H9 (cell line): ENCODE measurements around the gene DENND1A. TPM values are rescaled to one million over a fixed set of nuclear protein-coding genes. Genes with fewer than 3 reads are reported as not detected.

Source experiments
- DNase-seq: peaks from one replicate; pipeline ENCODE4 v3.0.0-alpha.2; 2017
- H2AFZ ChIP-seq: one replicate; pipeline ENCODE4 v1.6.1; 2013; ENCODE audit warnings: mild to moderate bottlenecking, low read length, control low read depth, moderate library complexity
- H2AK5ac ChIP-seq: 2 replicates; pipeline ENCODE4 v1.6.1; 2013; ENCODE audit warnings: low read length, control low read depth, mixed read lengths; ENCODE audit not compliant: insufficient read length
- H2BK120ac ChIP-seq: one replicate; pipeline ENCODE4 v1.6.1; 2013; ENCODE audit warnings: low read depth, mild to moderate bottlenecking, low read length, control low read depth, inconsistent platforms; ENCODE audit not compliant: poor library complexity, severe bottlenecking
- H2BK12ac ChIP-seq: 2 replicates; pipeline ENCODE4 v1.6.1; 2013; ENCODE audit warnings: low read length, control low read depth, mixed read lengths, low read depth; ENCODE audit not compliant: insufficient read length
- H2BK15ac ChIP-seq: 2 replicates; pipeline ENCODE4 v1.6.1; 2013; ENCODE audit warnings: low read depth, low read length, control low read depth
- H2BK20ac ChIP-seq: one replicate; pipeline ENCODE4 v1.6.1; 2013; ENCODE audit warnings: low read depth, mild to moderate bottlenecking, low read length, control low read depth, inconsistent platforms; ENCODE audit not compliant: poor library complexity, severe bottlenecking
- H2BK5ac ChIP-seq: 2 replicates; pipeline ENCODE4 v1.6.1; 2013; ENCODE audit warnings: low read length, control low read depth, mixed read lengths; ENCODE audit not compliant: insufficient read length
- H3K14ac ChIP-seq: 2 replicates; pipeline ENCODE4 v1.6.1; 2013; ENCODE audit warnings: low read length, control low read depth; ENCODE audit not compliant: insufficient read depth
- H3K18ac ChIP-seq: 2 replicates; pipeline ENCODE4 v1.6.1; 2013; ENCODE audit warnings: low read depth, mild to moderate bottlenecking, mixed read lengths, low read length, control low read depth; ENCODE audit not compliant: insufficient read length
- H3K23ac ChIP-seq: 2 replicates; pipeline ENCODE4 v1.6.1; 2013; ENCODE audit warnings: low read length, control low read depth, mixed read lengths, low read depth; ENCODE audit not compliant: insufficient read length
- H3K23me2 ChIP-seq: 2 replicates; pipeline ENCODE4 v1.6.1; 2013; ENCODE audit warnings: low read depth, mild to moderate bottlenecking, mixed read lengths, low read length, control low read depth; ENCODE audit not compliant: insufficient read length, poor library complexity, severe bottlenecking
- H3K27ac ChIP-seq: 2 replicates; pipeline ENCODE4 v1.5.1; 2013; ENCODE audit warnings: low read length, control low read depth, mixed read lengths, low read depth; ENCODE audit not compliant: insufficient read length
- H3K27me3 ChIP-seq: 2 replicates; pipeline ENCODE4 v1.6.1; 2013; ENCODE audit warnings: low read length, control low read depth, inconsistent platforms; ENCODE audit not compliant: insufficient read depth
- H3K4ac ChIP-seq: 2 replicates; pipeline ENCODE4 v1.6.1; 2013; ENCODE audit warnings: low read depth, mild to moderate bottlenecking, control low read depth, inconsistent platforms, low read length, moderate library complexity
- H3K4me1 ChIP-seq: 2 replicates; pipeline ENCODE4 v1.6.1; 2013; ENCODE audit warnings: low read length, control low read depth, inconsistent platforms; ENCODE audit not compliant: insufficient read depth
- H3K4me2 ChIP-seq: 2 replicates; pipeline ENCODE4 v1.6.1; 2013; ENCODE audit warnings: low read length, control low read depth, mixed read lengths; ENCODE audit not compliant: insufficient read length, insufficient read depth
- H3K56ac ChIP-seq: 2 replicates; pipeline ENCODE4 v1.6.1; 2013; ENCODE audit warnings: low read depth, mild to moderate bottlenecking, mixed read lengths, low read length, control low read depth; ENCODE audit not compliant: insufficient read length
- H3K79me1 ChIP-seq: 2 replicates; pipeline ENCODE4 v1.6.1; 2013; ENCODE audit warnings: low read depth, mild to moderate bottlenecking, moderate library complexity, low read length, control low read depth, inconsistent platforms; ENCODE audit not compliant: insufficient read depth, poor library complexity, severe bottlenecking
- H3K79me2 ChIP-seq: 2 replicates; pipeline ENCODE4 v1.6.1; 2013; ENCODE audit warnings: low read length, control low read depth, inconsistent platforms; ENCODE audit not compliant: insufficient read depth
- H3K9ac ChIP-seq: 2 replicates; pipeline ENCODE4 v1.6.1; 2013; ENCODE audit warnings: low read length, control low read depth, mixed read lengths; ENCODE audit not compliant: insufficient read length; ENCODE audit errors: extremely low read depth
- H3K9me3 ChIP-seq: one replicate; pipeline ENCODE4 v1.6.1; 2013; ENCODE audit warnings: low read depth, low read length, inconsistent platforms; ENCODE audit not compliant: control insufficient read depth
- H3T11ph ChIP-seq: one replicate; pipeline ENCODE4 v1.6.1; 2013; ENCODE audit warnings: mild to moderate bottlenecking, low read length, control low read depth, inconsistent platforms
- H4K20me1 ChIP-seq: one replicate; pipeline ENCODE4 v1.6.1; 2013; ENCODE audit not compliant: control insufficient read depth, insufficient read length, insufficient read depth
- H4K5ac ChIP-seq: 2 replicates; pipeline ENCODE4 v1.6.1; 2013; ENCODE audit warnings: low read depth, mild to moderate bottlenecking, mixed read lengths, low read length, control low read depth; ENCODE audit not compliant: insufficient read length
- H4K8ac ChIP-seq: replicated peaks from 2 replicates; pipeline ENCODE4 v1.6.1; 2013; ENCODE audit warnings: low read length, control low read depth, mixed read lengths, low read depth; ENCODE audit not compliant: insufficient read length
- H4K91ac ChIP-seq: 2 replicates; pipeline ENCODE4 v1.6.1; 2013; ENCODE audit warnings: low read depth, mild to moderate bottlenecking, moderate library complexity, mixed read lengths, low read length, control low read depth; ENCODE audit not compliant: insufficient read length
- H3K27ac Mint-ChIP-seq, 3 experiments: 2 replicates in 2 of 3; 3 replicates in 1 of 3; pipeline ENCODE4 v1.8.0; 2020 to 2021; ENCODE audit warnings: mixed read lengths in 3 of 3, mild to moderate bottlenecking in 1 of 3, moderate library complexity in 1 of 3
- H3K27me3 Mint-ChIP-seq: 2 replicates; pipeline ENCODE4 v1.8.0; 2021; ENCODE audit warnings: low read depth, mild to moderate bottlenecking, moderate library complexity, mixed read lengths
- H3K36me3 Mint-ChIP-seq, 3 experiments: 2 replicates in 2 of 3; 3 replicates in 1 of 3; pipeline ENCODE4 v1.8.0; 2020 to 2021; ENCODE audit warnings: low read depth in 3 of 3, mixed read lengths in 3 of 3; ENCODE audit not compliant: insufficient read depth in 1 of 3
- H3K4me1 Mint-ChIP-seq, 2 experiments: 2 replicates each; pipeline ENCODE4 v1.8.0; 2020; ENCODE audit warnings: mixed read lengths in 2 of 2
- H3K4me3 Mint-ChIP-seq, 2 experiments: 2 replicates in 1 of 2; 3 replicates in 1 of 2; pipeline ENCODE4 v1.8.0; 2020 to 2021; ENCODE audit warnings: mild to moderate bottlenecking in 2 of 2, mixed read lengths in 2 of 2, moderate library complexity in 1 of 2
- H3K9me3 Mint-ChIP-seq, 2 experiments: 2 replicates in 1 of 2; 3 replicates in 1 of 2; pipeline ENCODE4 v1.8.0; 2020; ENCODE audit warnings: mild to moderate bottlenecking in 2 of 2, mixed read lengths in 2 of 2, moderate library complexity in 1 of 2
- WGBS: extraction: QIAGEN DNeasy Blood & Tissue Kit; methylation state at CpG from one replicate; pipeline ENCODE4 v1.1.7; 2013; ENCODE audit warnings: missing lambda C conversion rate, low lambda C conversion rate, mixed read lengths; ENCODE audit not compliant: insufficient read length; ENCODE audit errors: extremely low coverage; 5-methylcytosine and 5-hydroxymethylcytosine counted together
- total RNA-seq: library from RNA; stranded (reverse); gene quantifications from 2 replicates; pipeline ENCODE4 v1.2.1, GENCODE V29; 2021
- TF ChIP-seq, protein P1 (sequence below): fragments of 200-600 bp; sonication (generic); conservative IDR thresholded peaks from 3 replicates; pipeline ENCODE4 v1.8.0; 2021; ENCODE audit warnings: antibody characterized with exemption, mild to moderate bottlenecking

The DENND1A gene
- total RNA-seq, 1 experiment from 2014 or later: 20.4 TPM

GRCh38 chr9:123481209-123481865 is 448.6 kb downstream of the DENND1A start:
- WGBS: no CpG with 5 or more reads among the region's 10 CpGs

More at GRCh38 chr9:123481209-123481865, 448.6 kb downstream of the DENND1A start:
- Histone ChIP-seq H3K56ac (no peak overlapping the region), H3K23ac (no peak overlapping the region), H3K4me1 (peaks cover 11% of the 10 kb centered on the region; the same call in 1 of the 2 replicates), H3K23me2 (no peaks in the 10 kb centered on the region), H3K27ac (no peak overlapping the region), H4K8ac (no peak overlapping the region), H3K4me2 (no peak overlapping the region), H3K18ac (no peak overlapping the region), H4K91ac (no peak overlapping the region), H3K9me3 (no peaks in the 10 kb centered on the region), H4K5ac (no peak overlapping the region), H3K14ac (no peak overlapping the region), H2BK20ac (no peak overlapping the region), H3K9ac (no peak overlapping the region), H3K79me1 (no peaks in the 10 kb centered on the region), H3K4ac (no peak overlapping the region), H3K79me2 (no peaks in the 10 kb centered on the region), H4K20me1 (no peaks in the 10 kb centered on the region), H2BK12ac (no peak overlapping the region), H2AK5ac (no peak overlapping the region), H2BK120ac (no peak overlapping the region), H2BK5ac (no peak overlapping the region), H2BK15ac (no peak overlapping the region), H3K27me3 (no peaks in the 10 kb centered on the region; the same call in 1 of the 2 replicates), H2AFZ (no peak overlapping the region), H3T11ph (no peak overlapping the region)
- TF ChIP-seq, protein P1, sequence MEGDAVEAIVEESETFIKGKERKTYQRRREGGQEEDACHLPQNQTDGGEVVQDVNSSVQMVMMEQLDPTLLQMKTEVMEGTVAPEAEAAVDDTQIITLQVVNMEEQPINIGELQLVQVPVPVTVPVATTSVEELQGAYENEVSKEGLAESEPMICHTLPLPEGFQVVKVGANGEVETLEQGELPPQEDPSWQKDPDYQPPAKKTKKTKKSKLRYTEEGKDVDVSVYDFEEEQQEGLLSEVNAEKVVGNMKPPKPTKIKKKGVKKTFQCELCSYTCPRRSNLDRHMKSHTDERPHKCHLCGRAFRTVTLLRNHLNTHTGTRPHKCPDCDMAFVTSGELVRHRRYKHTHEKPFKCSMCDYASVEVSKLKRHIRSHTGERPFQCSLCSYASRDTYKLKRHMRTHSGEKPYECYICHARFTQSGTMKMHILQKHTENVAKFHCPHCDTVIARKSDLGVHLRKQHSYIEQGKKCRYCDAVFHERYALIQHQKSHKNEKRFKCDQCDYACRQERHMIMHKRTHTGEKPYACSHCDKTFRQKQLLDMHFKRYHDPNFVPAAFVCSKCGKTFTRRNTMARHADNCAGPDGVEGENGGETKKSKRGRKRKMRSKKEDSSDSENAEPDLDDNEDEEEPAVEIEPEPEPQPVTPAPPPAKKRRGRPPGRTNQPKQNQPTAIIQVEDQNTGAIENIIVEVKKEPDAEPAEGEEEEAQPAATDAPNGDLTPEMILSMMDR: no peak
- no peak overlapping the region for H3K4me3 Mint-ChIP-seq
- no peaks in the 10 kb centered on the region; a peak in 1 of 7 replicates for H3K36me3 Mint-ChIP-seq
- H3K27ac Mint-ChIP-seq: peak overlapping the region in 1 of 3 experiments; percentile 12; a peak in 2 of 7 replicates
- no peaks in the 10 kb centered on the region for H3K9me3 Mint-ChIP-seq
- no peak for DNase-seq
- H3K27me3 Mint-ChIP-seq: peaks cover 15% of the 10 kb centered on the region
- peaks cover 48 to 52% of the 10 kb centered on the region in 2 experiments for H3K4me1 Mint-ChIP-seq
